Neuron (in vitro differentiated cells): ENCODE results near the gene GPRC6A.
A peak's percentile ranks its signal among the peaks of the same experiment; 100 is the strongest.

Experiments
- H2AFZ ChIP-seq: one replicate; pipeline ENCODE4 v1.6.1; 2013; ENCODE audit warnings: low read depth, mild to moderate bottlenecking, inconsistent platforms, low read length, moderate library complexity
- H3K27me3 ChIP-seq: one replicate; pipeline ENCODE4 v1.6.1; 2013; ENCODE audit warnings: low read length; ENCODE audit not compliant: insufficient read depth
- H3K36me3 ChIP-seq: one replicate; pipeline ENCODE4 v1.6.1; 2013; ENCODE audit warnings: low read length; ENCODE audit not compliant: insufficient read depth
- H3K4me1 ChIP-seq: one replicate; pipeline ENCODE4 v1.6.1; 2013; ENCODE audit warnings: low read length; ENCODE audit not compliant: insufficient read depth
- H3K4me3 ChIP-seq: 2 replicates; pipeline ENCODE4 v1.5.1; 2013; ENCODE audit warnings: mild to moderate bottlenecking, low read length, moderate library complexity
- H3K9me3 ChIP-seq: one replicate; pipeline ENCODE4 v1.6.1; 2013; ENCODE audit warnings: low read length

GPRC6A gene, protein sequence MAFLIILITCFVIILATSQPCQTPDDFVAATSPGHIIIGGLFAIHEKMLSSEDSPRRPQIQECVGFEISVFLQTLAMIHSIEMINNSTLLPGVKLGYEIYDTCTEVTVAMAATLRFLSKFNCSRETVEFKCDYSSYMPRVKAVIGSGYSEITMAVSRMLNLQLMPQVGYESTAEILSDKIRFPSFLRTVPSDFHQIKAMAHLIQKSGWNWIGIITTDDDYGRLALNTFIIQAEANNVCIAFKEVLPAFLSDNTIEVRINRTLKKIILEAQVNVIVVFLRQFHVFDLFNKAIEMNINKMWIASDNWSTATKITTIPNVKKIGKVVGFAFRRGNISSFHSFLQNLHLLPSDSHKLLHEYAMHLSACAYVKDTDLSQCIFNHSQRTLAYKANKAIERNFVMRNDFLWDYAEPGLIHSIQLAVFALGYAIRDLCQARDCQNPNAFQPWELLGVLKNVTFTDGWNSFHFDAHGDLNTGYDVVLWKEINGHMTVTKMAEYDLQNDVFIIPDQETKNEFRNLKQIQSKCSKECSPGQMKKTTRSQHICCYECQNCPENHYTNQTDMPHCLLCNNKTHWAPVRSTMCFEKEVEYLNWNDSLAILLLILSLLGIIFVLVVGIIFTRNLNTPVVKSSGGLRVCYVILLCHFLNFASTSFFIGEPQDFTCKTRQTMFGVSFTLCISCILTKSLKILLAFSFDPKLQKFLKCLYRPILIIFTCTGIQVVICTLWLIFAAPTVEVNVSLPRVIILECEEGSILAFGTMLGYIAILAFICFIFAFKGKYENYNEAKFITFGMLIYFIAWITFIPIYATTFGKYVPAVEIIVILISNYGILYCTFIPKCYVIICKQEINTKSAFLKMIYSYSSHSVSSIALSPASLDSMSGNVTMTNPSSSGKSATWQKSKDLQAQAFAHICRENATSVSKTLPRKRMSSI

DNA sequence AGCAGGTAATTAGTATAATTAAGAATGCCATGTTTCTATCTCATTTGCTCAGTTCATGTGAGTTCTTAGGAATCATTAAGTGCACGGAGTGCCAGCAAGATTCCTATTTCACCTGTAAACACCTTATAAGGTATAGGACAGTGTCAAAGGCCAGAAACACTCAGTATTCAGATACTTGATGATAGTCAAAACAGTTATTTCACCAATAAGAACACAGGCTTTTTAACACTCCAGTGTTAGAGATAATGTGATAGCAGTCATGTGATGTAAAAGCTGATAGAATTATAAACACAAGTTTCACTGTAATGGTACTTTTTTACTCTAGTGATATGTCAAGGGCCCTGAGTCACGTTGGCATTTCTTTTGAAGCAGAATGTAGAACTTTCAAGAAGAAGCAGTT, at the start of gene GPRC6A:
GPRC6A (minus strand) TSS at position 101 of the 400 bp plus-strand sequence; CDS start at position 31, 70 bp downstream.
- Histone ChIP-seq H3K9me3 (no peaks in the 10 kb centered on the region), H3K27me3 (no peaks in the 10 kb centered on the region), H2AFZ (no peak within 1 kb of the TSS), H3K36me3 (no peaks in the 10 kb centered on the region), H3K4me1 (no peaks in the 10 kb centered on the region), H3K4me3 (no peak within 1 kb of the TSS)

DNA sequence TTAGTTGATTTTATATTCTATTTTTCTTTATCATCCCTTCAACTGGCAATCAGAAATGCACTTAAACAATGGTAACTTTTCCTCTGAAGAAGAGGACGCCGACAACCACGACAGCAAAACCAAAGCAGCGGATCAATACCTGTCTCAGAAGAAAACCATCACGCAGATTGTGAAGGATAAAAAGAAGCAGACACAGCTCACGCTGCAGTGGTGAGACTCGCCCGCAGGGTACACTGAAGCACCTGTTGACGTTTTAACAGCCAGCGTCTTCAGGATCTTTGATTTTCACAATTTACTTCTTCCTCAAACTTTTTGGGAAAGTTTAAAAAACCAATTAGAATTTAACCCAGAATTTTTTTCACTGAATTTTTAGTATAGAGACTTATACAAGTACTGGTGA, 48.9 kb upstream of the GPRC6A start:
- H3K4me1 ChIP-seq = peaks cover 10% of the 10 kb centered on the region
- peaks cover 38% of the 10 kb centered on the region for H3K27me3 ChIP-seq
- H3K36me3 ChIP-seq = no peaks in the 10 kb centered on the region
- H3K9me3 ChIP-seq = no peaks in the 10 kb centered on the region
- no peak overlapping the region for H3K4me3 ChIP-seq
- H2AFZ ChIP-seq = no peak overlapping the region

DNA sequence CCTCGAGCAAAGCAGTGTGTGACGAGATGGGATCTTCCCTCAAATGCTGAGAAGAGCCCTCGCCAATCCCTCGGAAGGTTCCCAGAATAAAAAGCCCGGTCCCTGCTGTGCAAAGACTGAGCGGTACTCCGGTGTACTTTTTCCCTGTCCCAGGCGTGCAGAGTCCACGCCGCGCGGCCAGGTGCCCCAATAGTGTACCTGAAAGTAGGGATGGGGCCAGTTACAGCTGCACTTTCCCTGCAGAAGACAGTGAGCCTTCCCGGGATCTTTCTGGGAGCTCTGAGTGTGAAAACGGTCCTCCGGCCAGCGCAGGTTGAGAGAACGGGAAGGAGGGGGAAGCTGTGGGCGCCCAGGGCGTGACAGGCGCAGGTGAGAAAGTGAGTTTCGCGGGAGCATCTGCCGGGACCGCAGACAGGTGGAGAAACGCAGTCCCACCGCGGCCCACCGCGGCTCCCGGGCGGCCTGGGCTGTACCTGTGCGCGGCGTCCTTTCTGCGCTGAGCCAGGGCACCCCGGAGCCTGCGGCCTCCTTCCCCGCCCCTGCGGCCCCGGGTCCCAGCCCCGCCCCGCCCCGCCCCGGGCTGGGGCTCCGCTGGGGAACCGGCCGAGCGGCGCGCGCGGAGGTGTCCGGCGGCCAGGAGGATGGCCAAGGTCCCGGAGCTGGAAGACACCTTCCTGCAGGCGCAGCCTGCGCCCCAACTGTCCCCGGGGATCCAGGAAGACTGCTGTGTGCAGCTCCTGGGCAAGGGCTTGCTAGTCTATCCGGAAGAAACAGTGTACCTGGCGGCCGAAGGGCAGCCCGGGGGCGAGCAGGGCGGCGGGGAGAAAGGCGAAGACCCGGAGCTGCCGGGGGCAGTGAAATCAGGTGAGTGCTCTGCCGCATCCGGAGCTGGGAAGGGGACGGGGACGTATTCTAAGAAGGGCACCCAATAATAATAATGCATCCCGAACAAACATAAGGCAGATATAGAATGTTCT, 48.0 kb upstream of the GPRC6A start, which contains the start of gene RFX6:
RFX6 (plus strand) TSS at position 608 of the 977 bp plus-strand sequence; CDS start at position 642, 34 bp downstream.
- Histone ChIP-seq H3K27me3 (peaks cover 38% of the 10 kb centered on the region), H3K4me1 (peaks cover 10% of the 10 kb centered on the region), H3K9me3 (no peaks in the 10 kb centered on the region), H3K36me3 (no peaks in the 10 kb centered on the region), H2AFZ (peak within 1 kb of the TSS; percentile 77), H3K4me3 (peak within 1 kb of the TSS; percentile 28)

DNA sequence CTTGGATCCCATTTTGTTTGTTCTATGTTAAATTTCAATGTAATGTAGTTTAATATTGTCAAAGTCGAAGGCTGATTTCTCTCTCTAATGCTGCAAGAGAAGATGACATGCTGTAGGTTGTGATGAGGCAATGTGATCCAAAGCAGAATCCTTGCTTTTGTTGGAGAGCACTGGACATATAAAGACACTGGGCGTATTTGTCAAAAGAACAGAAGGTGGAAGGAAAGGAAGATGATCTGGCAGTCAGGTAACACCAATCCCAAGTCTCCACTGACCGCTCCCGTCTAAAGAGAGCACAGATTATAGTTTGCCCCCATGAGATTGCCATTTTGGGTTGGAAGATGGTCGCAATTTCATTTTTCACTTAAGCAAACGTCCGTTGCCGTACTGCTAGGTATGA, 47.2 kb upstream of the GPRC6A start:
- peaks cover 38% of the 10 kb centered on the region for H3K27me3 ChIP-seq
- H3K36me3 ChIP-seq = no peaks in the 10 kb centered on the region
- H3K4me3 ChIP-seq = no peak overlapping the region
- H3K9me3 ChIP-seq = no peaks in the 10 kb centered on the region
- H3K4me1 ChIP-seq = peaks cover 10% of the 10 kb centered on the region
- H2AFZ ChIP-seq = no peak overlapping the region

DNA sequence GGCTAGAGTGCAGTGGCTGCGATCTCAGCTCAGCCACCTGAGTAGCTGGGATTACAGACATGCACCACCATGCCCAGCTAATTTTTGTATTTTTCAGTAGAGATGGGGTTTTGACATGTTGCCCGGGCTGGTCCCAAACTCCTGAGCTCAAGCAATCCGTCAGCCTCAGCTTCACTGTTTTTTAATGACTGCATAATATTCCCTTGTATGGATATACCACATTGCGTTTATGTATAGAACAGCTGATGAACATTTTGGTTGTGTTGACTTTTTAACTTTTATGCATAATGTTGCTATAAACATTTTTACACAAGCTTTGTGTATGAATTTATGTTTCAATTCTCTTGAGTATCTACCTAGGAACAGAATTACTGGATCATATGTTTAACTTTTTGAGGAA, 43.9 kb upstream of the GPRC6A start:
- Histone ChIP-seq H3K36me3 (no peaks in the 10 kb centered on the region), H3K4me1 (peaks cover 10% of the 10 kb centered on the region), H3K9me3 (no peaks in the 10 kb centered on the region), H3K27me3 (peaks cover 34% of the 10 kb centered on the region), H2AFZ (no peak overlapping the region), H3K4me3 (no peak overlapping the region)

DNA sequence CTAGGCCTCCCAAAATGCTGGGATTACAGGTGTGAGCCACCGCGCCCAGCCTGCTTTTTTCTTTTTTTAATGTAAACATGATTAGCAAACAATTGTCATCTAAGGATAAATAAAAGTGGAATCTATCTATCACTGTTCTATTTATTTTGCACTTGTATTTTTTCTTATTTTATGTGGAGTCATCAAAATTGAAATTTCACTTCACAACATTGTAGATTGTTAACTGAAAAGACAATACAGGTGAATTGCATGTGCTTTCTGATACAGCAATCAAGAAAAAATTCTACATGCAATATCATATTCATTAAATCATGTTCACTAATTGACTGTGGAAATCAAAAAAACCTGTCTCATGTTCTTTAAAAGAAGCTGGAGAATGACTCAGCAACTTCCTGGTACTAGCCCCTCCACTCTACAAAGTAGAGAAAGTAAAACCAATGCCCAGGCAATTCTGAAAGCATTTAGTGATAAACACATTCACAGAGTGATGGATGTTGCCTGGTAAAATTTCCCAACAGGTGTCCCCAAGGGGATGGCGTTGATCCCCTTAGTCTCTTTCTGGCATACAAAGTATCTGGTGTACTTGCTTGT, 37.5 kb upstream of the GPRC6A start:
- no peak overlapping the region for H2AFZ ChIP-seq
- no peaks in the 10 kb centered on the region for H3K36me3 ChIP-seq
- no peaks in the 10 kb centered on the region for H3K9me3 ChIP-seq
- no peaks in the 10 kb centered on the region for H3K27me3 ChIP-seq
- H3K4me3 ChIP-seq = no peak overlapping the region
- no peaks in the 10 kb centered on the region for H3K4me1 ChIP-seq

DNA sequence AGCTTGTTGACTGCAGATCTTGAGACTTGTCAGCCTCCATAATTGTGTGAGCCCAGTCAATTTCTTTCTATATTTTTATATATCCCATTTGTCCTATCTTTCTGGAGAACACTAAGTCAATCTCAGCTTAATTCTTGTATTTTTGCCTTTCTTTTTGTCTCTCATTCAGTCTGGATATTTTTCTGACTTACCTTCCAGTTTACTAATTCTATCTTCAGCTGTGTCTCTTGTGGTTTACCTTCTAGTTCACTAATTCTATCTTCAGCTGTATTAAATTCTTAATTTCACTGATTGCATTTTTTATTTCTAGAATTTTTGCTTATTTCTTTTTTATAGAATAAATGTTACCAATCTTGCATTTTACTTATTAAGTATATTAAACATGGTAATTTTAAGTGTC, 30.4 kb upstream of the GPRC6A start:
- no peaks in the 10 kb centered on the region for H3K4me1 ChIP-seq
- no peaks in the 10 kb centered on the region for H3K9me3 ChIP-seq
- H3K4me3 ChIP-seq = no peak overlapping the region
- H3K27me3 ChIP-seq = no peaks in the 10 kb centered on the region
- no peak overlapping the region for H2AFZ ChIP-seq
- H3K36me3 ChIP-seq = no peaks in the 10 kb centered on the region

DNA sequence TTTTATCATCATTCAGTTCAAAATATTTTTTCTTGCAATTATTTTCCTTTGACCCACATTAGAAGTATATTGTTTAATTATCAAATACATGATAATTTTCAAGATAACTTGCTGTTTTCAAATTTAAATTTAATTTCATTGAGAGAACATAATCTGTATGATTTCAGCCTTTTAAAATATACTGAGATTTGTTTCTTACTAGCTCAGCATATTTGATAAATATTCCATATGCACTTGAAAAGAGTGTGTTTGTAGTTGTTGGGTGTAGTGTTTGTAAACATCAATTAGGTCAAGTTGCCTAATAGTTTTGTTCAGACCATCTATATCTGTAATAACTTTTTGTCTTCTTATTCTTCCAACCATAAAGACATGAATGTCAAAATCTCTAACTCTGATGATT, 29.2 kb upstream of the GPRC6A start:
- no peaks in the 10 kb centered on the region for H3K4me1 ChIP-seq
- H3K4me3 ChIP-seq = no peak overlapping the region
- no peaks in the 10 kb centered on the region for H3K27me3 ChIP-seq
- H3K9me3 ChIP-seq = no peaks in the 10 kb centered on the region
- H3K36me3 ChIP-seq = no peaks in the 10 kb centered on the region
- no peak overlapping the region for H2AFZ ChIP-seq

DNA sequence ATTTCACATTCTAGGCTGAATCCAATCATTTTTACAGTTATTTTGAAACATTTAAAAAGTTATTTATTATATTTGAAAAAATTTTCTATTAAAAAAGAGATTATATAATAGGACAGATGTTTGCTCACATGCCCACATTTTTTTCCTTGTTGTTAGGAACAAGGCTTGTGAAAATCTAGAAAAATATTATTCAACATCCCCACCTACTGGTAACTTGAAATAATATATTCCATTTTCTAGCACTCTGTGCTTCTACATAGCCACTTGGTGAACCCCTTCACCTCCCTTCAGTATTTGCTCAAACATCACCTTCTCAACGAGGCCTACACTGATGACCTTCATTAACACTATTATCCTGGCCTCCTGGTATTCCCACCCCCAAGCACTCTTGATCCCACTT, 18.3 kb upstream of the GPRC6A start:
- Histone ChIP-seq H3K4me3 (no peak overlapping the region), H3K9me3 (no peaks in the 10 kb centered on the region), H3K4me1 (no peaks in the 10 kb centered on the region), H3K27me3 (no peaks in the 10 kb centered on the region), H2AFZ (no peak overlapping the region), H3K36me3 (no peaks in the 10 kb centered on the region)

DNA sequence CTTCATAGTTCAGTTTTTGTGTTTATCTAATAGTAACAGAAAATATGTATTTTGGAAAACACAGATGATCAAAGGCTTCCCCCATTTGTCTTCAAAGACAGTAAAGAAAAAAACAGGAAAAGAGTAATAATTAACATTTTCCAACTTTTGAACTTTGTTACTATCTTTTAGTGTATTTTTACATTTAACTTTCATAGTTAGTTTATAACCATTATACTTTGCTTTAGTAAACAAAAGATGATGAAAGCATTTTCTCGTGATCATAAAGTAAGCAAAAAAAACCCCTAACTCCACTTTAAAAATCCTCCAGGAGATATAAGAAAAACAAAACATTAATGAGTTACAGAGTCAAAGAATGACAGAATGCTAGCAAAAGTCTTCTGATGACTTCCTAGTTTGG, 13.6 kb upstream of the GPRC6A start:
- no peaks in the 10 kb centered on the region for H3K27me3 ChIP-seq
- no peaks in the 10 kb centered on the region for H3K9me3 ChIP-seq
- no peak overlapping the region for H3K4me3 ChIP-seq
- H3K36me3 ChIP-seq = no peaks in the 10 kb centered on the region
- no peak overlapping the region for H2AFZ ChIP-seq
- H3K4me1 ChIP-seq = no peaks in the 10 kb centered on the region

DNA sequence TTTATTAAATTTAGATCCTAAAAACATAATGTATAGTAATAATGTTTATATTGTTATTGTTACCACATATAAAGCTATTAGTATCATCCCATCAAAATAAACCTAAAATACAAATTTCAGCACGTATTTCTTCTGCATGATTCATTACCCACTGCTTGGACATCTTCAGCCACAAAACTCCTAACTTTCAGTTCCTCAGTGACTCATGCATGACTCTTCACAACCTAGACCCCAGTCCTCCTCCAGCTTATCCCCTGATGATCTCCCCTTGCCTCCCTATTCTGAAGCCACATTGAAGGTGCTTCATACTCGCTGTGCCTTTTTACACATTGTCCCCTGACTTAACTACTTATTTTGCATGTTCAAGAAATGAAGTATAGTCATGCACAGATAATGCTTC, 11.2 kb upstream of the GPRC6A start:
- Histone ChIP-seq H3K4me3 (no peak overlapping the region), H2AFZ (no peak overlapping the region), H3K9me3 (no peaks in the 10 kb centered on the region), H3K27me3 (no peaks in the 10 kb centered on the region), H3K4me1 (no peaks in the 10 kb centered on the region), H3K36me3 (no peaks in the 10 kb centered on the region)

DNA sequence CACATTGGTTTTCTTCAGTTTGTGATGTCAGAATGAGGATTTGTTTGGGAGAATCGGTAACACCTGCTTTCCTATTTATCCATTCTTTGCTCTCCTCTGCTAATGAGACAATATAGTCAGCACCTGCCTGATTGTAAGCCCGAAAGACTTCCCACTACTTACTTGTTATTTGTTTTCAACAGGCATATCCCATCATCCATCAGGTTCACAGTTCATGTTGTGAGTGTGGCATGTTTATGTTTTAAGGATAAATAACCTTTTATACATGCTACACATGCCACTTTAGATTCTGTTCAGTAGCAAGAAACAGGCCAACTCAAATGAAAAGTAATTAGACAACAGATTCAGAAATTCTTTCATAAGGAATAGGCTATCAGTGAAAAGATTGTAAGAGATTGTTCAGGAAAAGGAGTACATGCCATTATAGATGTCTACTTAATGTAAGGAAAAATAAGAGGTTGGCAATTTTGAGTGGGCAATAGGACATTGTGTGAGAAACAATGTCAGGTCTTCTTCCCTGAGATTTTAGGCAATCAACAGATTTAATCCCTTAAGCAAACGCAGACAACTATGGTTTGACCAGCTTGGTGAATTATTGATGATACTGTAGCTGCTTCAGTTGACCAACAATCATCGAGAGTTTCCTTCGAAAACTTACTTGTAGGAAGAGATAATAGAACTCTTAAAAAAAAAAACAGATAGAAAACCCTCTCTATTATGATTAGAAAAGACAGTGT, 7.9 kb upstream of the GPRC6A start:
- Histone ChIP-seq H3K36me3 (no peaks in the 10 kb centered on the region), H3K4me1 (no peaks in the 10 kb centered on the region), H3K9me3 (no peaks in the 10 kb centered on the region), H2AFZ (no peak overlapping the region), H3K4me3 (no peak overlapping the region), H3K27me3 (no peaks in the 10 kb centered on the region)
